SU-DHL-6 (cell line): Measurements from ENCODE around the gene RAD23B.

Experiments used
- EZH2phosphoT487 ChIP-seq: fragments of 200-600 bp; sonication (generic), shearing (Covaris generic); conservative IDR thresholded peaks from 2 replicates; pipeline ENCODE4 v1.6.1; 2018; ENCODE audit warnings: mild to moderate bottlenecking, antibody characterized with exemption, low read length, moderate library complexity, mixed read lengths
- TF ChIP-seq, protein P1 (sequence below): fragments of 200-600 bp; sonication (generic); IDR thresholded peaks from one replicate; pipeline ENCODE4 v1.5.1; 2017; ENCODE audit warnings: antibody characterized with exemption, mild to moderate bottlenecking, low read length, moderate library complexity; ENCODE audit not compliant: insufficient read depth, poor library complexity, severe bottlenecking

DNA sequence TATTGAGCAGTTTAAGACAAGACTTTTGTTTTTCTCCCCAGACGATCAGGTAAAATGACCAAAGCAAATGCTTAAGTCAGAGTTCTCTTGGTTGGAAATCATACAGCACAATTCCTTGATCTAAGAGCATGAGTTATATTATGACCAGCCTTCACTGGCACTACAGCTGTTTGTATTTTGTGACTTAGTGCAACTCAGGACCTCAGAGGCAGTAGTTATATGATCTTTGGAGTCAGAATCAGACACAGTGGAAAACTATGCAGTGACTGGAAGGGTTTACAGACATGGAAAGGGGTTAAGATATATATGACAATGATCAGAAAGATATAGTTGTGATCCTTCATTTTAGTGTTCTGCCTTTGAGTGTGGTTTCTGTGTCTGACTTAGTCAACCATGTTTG lies 24.3 kb downstream of the RAD23B start:
- TF ChIP-seq EZH2phosphoT487: no peak
- TF ChIP-seq, protein P1, sequence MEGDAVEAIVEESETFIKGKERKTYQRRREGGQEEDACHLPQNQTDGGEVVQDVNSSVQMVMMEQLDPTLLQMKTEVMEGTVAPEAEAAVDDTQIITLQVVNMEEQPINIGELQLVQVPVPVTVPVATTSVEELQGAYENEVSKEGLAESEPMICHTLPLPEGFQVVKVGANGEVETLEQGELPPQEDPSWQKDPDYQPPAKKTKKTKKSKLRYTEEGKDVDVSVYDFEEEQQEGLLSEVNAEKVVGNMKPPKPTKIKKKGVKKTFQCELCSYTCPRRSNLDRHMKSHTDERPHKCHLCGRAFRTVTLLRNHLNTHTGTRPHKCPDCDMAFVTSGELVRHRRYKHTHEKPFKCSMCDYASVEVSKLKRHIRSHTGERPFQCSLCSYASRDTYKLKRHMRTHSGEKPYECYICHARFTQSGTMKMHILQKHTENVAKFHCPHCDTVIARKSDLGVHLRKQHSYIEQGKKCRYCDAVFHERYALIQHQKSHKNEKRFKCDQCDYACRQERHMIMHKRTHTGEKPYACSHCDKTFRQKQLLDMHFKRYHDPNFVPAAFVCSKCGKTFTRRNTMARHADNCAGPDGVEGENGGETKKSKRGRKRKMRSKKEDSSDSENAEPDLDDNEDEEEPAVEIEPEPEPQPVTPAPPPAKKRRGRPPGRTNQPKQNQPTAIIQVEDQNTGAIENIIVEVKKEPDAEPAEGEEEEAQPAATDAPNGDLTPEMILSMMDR: no peak
